ENCODE measurements around the gene PRPH2. TPM values are rescaled to one million over a fixed set of nuclear protein-coding genes. Genes with fewer than 3 reads are reported as not detected.

PRPH2 gene
- total RNA-seq, 1 experiment from 2014 or later: 1.0 TPM

GRCh38 chr6:42769051-42769450 is 46.7 kb upstream of the PRPH2 start:
- TF ChIP-seq CDX4 (CRISPR knock-in tag; IDR thresholded peaks at IDR 0.05; ENCODE audit: borderline replicate concordance) (no peak), FOXK1 (CRISPR knock-in tag; IDR thresholded peaks at IDR 0.05) (no peak), CREB1 (CRISPR knock-in tag; IDR thresholded peaks at IDR 0.05) (no peak), ZNF281 (CRISPR knock-in tag; IDR thresholded peaks at IDR 0.05) (no peak), ZBTB21 (CRISPR knock-in tag; IDR thresholded peaks at IDR 0.05; ENCODE audit: borderline replicate concordance) (no peak), PRDM15 (CRISPR knock-in tag; IDR thresholded peaks at IDR 0.05) (no peak), RELA (CRISPR knock-in tag; IDR thresholded peaks at IDR 0.05; ENCODE audit: borderline replicate concordance) (no peak), ATF2 (CRISPR knock-in tag; IDR thresholded peaks at IDR 0.05; ENCODE audit: borderline replicate concordance, low read depth) (no peak), USF1 (CRISPR knock-in tag; IDR thresholded peaks at IDR 0.05) (no peak), CREM (CRISPR knock-in tag; IDR thresholded peaks at IDR 0.05) (no peak), AR (CRISPR knock-in tag; IDR thresholded peaks at IDR 0.05) (no peak)
- no peak overlapping the region for H3K27ac Mint-ChIP-seq
- POLR2A ChIA-PET: interaction anchor here (0.7 to 0.9 kb wide), 2 partner anchors 14 to 23 kb away, joined by 3 to 4 read pairs; partner anchors contain the start of gene TBCC
- no peaks in the 10 kb centered on the region for H3K9me3 Mint-ChIP-seq
- CTCF ChIA-PET: interaction anchor here (0.8 to 1.3 kb wide), 2 partner anchors 43 to 108 kb away, joined by 3 to 5 read pairs; no protein-coding TSS in a partner anchor
- no peak overlapping the region for H3K4me3 Mint-ChIP-seq
- no peak for ATAC-seq
- H3K36me3 Mint-ChIP-seq: no peaks in the 10 kb centered on the region; the same call in 1 of the 2 replicates
- no peak for DNase-seq (ENCODE audit: low spot score)
- H3K27me3 Mint-ChIP-seq (ENCODE audit: low read depth): no peaks in the 10 kb centered on the region
- H3K4me1 Mint-ChIP-seq: peaks cover 33% of the 10 kb centered on the region

- Mint-ChIP-seq H3K27ac (no peak overlapping the region), H3K36me3 (no peaks in the 10 kb centered on the region; the same call in 1 of the 2 replicates), H3K4me3 (no peak overlapping the region), H3K9me3 (no peaks in the 10 kb centered on the region), H3K27me3 (ENCODE audit: low read depth) (no peaks in the 10 kb centered on the region), H3K4me1 (peaks cover 17% of the 10 kb centered on the region)
- ChIA-PET POLR2A (interaction anchor here (0.9 kb wide), 1 partner anchor 12 kb away, joined by 3 read pairs; no protein-coding TSS in a partner anchor), CTCF (no interaction called here)
- no peak for TF ChIP-seq ATF2 (CRISPR knock-in tag; IDR thresholded peaks at IDR 0.05; ENCODE audit: borderline replicate concordance, low read depth)
- TF ChIP-seq TEAD1 (CRISPR knock-in tag; IDR thresholded peaks at IDR 0.05): no peak
- no peak for TF ChIP-seq NR1H2 (CRISPR knock-in tag; IDR thresholded peaks at IDR 0.05)
- TF ChIP-seq OVOL2 (CRISPR knock-in tag; IDR thresholded peaks at IDR 0.05; ENCODE audit: borderline replicate concordance): no peak
- ATAC-seq (no peak), DNase-seq (ENCODE audit: low spot score) (no peak)
Observed at GRCh38 chr6:42766163-42766670, 43.8 kb upstream of the PRPH2 start.
